GM10266 (cell line): ENCODE measurements around the gene NCKAP5.

Experiments
- DNase-seq: peaks from one replicate; pipeline ENCODE4 v3.0.0; 2012; ENCODE audit errors: extremely low spot score
- TF ChIP-seq, protein P1 (sequence below): IDR thresholded peaks from 2 replicates; pipeline ENCODE4 v1.5.1; 2012; ENCODE audit warnings: mild to moderate bottlenecking, low read depth; ENCODE audit not compliant: control insufficient read depth, insufficient read depth; ENCODE audit errors: missing control alignments

Gene NCKAP5

DNA sequence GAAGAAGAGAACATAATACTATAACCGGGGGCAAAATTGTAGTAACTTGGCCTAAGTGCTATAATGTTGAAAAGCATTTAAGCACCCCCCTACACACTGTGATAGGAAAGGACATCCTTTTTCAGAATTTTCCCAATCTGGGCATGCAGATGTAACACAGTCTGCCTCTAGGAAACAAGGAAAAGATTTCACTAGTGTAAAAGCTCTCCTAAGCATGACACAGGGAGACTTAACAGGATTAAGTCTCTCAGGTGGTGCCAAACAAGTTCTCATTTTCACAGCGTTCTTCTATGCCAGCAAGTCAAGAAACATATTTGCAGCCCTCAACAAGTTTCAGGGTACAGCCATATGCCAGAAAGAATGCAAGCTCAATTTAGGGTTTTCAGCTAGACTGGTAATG, 53.0 kb downstream of the NCKAP5 start:
- TF ChIP-seq, protein P1, sequence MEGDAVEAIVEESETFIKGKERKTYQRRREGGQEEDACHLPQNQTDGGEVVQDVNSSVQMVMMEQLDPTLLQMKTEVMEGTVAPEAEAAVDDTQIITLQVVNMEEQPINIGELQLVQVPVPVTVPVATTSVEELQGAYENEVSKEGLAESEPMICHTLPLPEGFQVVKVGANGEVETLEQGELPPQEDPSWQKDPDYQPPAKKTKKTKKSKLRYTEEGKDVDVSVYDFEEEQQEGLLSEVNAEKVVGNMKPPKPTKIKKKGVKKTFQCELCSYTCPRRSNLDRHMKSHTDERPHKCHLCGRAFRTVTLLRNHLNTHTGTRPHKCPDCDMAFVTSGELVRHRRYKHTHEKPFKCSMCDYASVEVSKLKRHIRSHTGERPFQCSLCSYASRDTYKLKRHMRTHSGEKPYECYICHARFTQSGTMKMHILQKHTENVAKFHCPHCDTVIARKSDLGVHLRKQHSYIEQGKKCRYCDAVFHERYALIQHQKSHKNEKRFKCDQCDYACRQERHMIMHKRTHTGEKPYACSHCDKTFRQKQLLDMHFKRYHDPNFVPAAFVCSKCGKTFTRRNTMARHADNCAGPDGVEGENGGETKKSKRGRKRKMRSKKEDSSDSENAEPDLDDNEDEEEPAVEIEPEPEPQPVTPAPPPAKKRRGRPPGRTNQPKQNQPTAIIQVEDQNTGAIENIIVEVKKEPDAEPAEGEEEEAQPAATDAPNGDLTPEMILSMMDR, result no peak
- no peak for DNase-seq

DNA sequence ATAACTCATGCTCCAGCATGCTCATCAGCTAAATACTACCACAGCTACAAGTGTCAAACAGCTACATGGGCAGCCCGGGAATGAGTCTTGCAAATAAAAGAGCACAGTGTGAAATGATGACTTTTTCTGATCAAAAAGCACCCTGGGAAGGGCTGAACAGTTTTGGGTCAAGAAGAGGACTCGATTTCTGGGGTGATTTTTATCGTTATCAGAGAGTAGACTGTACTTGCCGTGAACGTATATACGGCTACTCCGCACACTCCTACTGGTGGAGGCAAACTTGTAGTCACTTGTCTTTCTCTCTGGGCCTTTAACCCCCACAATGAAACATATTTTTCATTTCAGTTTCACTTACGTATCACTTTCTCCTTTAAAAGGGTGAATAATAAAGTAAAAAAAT, 54.4 kb downstream of the NCKAP5 start:
- TF ChIP-seq, protein P1, result no peak

DNA sequence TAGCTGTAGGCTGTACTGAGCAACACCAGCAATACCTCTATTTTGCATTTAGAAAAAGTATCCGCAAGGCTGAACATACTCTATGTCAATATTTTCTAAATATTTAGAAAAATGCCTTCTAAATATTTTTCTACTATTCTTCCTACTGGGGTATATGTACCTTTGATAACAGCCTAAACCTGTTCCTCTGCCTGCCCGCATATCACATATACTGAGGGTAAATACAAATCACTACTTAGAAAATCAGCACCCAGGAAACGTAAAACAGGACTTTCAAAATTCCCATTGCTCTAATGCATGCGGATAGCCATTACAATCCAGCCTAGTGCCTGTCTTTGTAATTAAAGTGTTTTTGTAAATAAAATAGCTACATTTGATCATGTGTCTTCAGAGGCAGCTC, 56.1 kb downstream of the NCKAP5 start:
- TF ChIP-seq, protein P1, result no peak

More for the DNA sequence above, 54.4 kb downstream of the NCKAP5 start:
- DNase-seq, result no peak

DNA sequence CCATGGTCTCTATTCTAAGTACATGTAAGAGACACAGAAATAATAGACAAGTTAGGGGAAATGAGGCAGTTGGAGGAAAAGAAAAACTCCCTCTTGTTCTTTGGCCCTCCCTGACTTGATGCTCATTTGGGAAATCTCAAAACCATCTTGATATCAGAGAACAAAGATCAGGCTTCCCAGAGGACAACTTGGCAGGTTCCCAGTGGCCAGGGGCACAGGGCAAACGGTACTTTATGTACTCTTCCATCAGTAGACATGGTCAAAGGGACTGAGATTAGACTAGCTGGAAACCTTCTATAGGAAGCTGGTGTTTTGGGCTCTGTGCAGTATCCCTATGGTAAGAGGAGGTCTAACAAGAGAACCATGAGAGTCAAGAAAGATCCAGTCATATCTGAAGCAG, 56.6 kb downstream of the NCKAP5 start:
- TF ChIP-seq, protein P1, result no peak
- no peak for DNase-seq

More for the DNA sequence above, 56.1 kb downstream of the NCKAP5 start:
- no peak for DNase-seq

DNA sequence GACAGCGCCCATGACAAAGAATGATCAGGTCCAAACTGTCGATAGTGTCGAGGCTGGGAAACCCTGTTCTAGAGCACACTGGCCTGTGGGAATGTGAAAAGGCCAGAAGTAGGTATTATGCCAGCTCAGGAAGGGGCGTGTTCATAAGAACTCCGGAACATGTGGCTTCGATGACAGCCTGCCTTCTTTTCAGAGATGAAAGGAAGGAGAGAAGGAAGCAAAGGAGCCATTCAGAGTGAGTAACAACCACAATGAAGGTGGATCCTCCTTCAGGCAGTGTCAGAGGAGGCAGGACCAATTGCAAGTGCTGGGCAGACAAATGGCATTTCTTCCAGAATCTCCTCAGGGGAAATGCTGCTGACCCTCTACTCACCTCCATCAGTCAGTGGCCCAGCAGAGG, 58.5 kb downstream of the NCKAP5 start:
- DNase-seq, result no peak

DNA sequence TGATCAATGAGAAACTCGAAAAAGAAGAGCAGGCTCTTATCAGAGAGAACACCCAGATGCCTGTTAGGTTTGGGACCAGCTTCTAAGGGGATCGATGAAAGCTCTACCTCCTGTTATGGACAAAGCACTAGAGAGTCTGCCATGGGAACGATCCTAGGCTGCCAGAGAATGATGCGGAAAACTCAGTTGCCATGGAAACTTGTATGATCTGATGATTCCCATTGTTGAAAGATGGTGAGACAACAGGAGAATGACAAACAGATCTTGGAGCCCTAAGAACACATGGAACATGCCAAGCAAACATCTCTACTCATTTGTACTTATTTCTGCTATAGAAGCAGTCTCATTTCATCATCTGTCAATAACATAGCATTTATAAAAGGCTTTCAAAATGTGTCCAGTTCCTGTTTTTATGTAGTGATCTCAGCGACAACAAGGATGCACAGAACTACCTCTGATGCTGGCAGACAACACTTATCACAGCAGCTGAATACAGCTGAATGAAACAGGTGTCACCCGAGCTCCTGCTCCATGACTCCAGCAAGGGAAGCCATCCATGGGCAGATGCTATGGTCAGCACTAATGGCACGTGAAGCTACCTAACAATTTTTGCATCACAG, 59.6 kb downstream of the NCKAP5 start:
- TF ChIP-seq, protein P1, result no peak
- DNase-seq, result no peak

More for the DNA sequence above, 58.5 kb downstream of the NCKAP5 start:
- TF ChIP-seq, protein P1, result no peak

DNA sequence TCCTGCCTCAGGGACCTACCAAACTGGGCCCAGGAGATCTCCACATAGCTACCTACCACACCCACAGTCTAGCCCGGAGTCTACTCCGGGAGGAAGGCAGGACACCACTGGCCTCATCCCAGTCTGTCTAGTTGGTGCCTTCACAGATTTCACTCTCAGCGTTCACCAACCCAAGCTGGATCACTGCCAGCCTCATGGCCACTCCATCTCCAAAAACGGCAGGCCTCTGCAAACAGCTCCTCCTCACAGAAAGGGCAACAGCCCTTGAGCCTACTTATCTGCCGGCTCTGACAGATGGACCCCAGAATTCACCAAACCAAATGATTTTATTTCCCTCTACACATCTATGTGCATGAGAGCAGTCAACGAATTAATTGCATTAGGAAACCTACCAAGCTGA, 61.3 kb downstream of the NCKAP5 start:
- TF ChIP-seq, protein P1, result no peak
- no peak for DNase-seq
